ENCODE measurements around the gene L3MBTL4. TPM values are rescaled to one million over a fixed set of nuclear protein-coding genes. Genes with fewer than 3 reads are reported as not detected.

The L3MBTL4 gene
- total RNA-seq, 1 donor from 2014 or later, result 0.59 TPM

DNA sequence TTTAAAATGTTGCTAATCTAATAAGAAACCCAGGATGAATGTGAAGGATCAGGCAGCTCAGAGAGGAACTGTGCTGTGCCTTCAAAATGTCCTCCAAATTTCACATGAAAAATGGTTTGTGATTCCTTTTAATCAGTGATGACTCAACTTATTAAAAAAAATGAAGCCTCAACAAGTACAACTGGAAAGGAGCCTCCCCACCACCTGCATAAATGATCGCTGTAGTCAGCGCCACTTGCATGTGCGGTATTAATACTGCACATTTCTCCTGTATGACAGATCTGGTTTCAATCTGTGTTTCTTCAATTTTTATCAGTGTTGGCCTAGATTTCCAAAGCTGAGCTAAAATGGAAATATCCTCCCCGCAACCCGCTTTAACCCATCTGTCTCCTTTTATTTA lies 404.4 kb downstream of the L3MBTL4 start:
- DNase-seq (ENCODE audit: extremely low spot score, unreplicated experiment), result no peak

DNA sequence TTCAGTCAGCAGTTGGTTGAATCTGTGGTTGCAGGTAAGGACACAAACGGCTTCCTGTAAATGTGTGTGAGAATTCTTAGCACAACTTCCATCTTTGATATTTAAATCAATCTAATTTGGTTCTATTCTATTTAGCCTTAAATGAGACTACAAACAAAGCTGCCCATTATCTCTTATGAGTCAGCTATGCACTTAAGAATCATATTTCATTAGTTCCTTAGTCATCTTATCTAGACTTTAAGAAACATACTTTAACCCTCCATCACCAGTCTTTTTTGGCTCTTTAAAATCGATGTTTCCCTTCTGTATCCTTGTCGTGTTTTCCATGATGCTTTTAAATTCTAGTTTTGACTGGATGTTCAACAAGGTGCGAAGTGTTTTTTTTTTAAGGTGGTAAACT lies 405.0 kb downstream of the L3MBTL4 start:
- Mint-ChIP-seq H3K27me3 (ENCODE audit: unreplicated experiment) (no peaks in the 10 kb centered on the region), H3K27ac (ENCODE audit: unreplicated experiment) (no peak overlapping the region), H3K4me1 (ENCODE audit: unreplicated experiment) (no peaks in the 10 kb centered on the region), H3K9me3 (ENCODE audit: unreplicated experiment) (no peaks in the 10 kb centered on the region), H3K4me3 (ENCODE audit: unreplicated experiment) (no peak overlapping the region), H3K36me3 (ENCODE audit: unreplicated experiment) (no peaks in the 10 kb centered on the region)
- TF ChIP-seq, protein P1, sequence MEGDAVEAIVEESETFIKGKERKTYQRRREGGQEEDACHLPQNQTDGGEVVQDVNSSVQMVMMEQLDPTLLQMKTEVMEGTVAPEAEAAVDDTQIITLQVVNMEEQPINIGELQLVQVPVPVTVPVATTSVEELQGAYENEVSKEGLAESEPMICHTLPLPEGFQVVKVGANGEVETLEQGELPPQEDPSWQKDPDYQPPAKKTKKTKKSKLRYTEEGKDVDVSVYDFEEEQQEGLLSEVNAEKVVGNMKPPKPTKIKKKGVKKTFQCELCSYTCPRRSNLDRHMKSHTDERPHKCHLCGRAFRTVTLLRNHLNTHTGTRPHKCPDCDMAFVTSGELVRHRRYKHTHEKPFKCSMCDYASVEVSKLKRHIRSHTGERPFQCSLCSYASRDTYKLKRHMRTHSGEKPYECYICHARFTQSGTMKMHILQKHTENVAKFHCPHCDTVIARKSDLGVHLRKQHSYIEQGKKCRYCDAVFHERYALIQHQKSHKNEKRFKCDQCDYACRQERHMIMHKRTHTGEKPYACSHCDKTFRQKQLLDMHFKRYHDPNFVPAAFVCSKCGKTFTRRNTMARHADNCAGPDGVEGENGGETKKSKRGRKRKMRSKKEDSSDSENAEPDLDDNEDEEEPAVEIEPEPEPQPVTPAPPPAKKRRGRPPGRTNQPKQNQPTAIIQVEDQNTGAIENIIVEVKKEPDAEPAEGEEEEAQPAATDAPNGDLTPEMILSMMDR (IDR thresholded peaks at IDR 0.05), result no peak
- DNase-seq (ENCODE audit: extremely low spot score, unreplicated experiment), result no peak

More for the DNA sequence above, 404.4 kb downstream of the L3MBTL4 start:
- H3K27ac Mint-ChIP-seq (ENCODE audit: unreplicated experiment), result no peak overlapping the region
- H3K4me1 Mint-ChIP-seq (ENCODE audit: unreplicated experiment), result no peaks in the 10 kb centered on the region
- no peaks in the 10 kb centered on the region for H3K36me3 Mint-ChIP-seq (ENCODE audit: unreplicated experiment)
- H3K27me3 Mint-ChIP-seq (ENCODE audit: unreplicated experiment), result no peaks in the 10 kb centered on the region
- TF ChIP-seq, protein P1 (IDR thresholded peaks at IDR 0.05), result no peak
- no peaks in the 10 kb centered on the region for H3K9me3 Mint-ChIP-seq (ENCODE audit: unreplicated experiment)
- H3K4me3 Mint-ChIP-seq (ENCODE audit: unreplicated experiment), result no peak overlapping the region

DNA sequence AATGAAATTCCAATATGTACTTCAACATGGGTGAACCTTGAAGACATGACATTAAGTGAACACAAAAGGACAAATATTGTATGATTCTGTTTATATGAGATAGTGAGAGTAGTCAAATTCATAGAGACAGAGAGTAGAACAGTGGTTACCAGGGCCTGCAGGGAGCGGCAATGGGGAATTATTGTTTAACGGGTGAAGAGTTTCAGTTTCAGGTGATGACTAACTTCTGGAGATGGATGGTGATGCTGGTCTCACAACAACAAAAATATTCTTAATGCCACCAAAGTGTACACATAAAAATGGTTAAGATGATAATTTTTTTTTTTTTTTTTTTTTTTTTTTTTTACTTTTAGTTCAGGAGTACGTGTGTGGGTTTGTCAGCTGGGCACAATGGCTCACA lies 410.0 kb downstream of the L3MBTL4 start:
- Mint-ChIP-seq H3K4me3 (ENCODE audit: unreplicated experiment) (no peak overlapping the region), H3K27ac (ENCODE audit: unreplicated experiment) (no peak overlapping the region), H3K4me1 (ENCODE audit: unreplicated experiment) (no peaks in the 10 kb centered on the region), H3K27me3 (ENCODE audit: unreplicated experiment) (no peaks in the 10 kb centered on the region), H3K36me3 (ENCODE audit: unreplicated experiment) (no peaks in the 10 kb centered on the region), H3K9me3 (ENCODE audit: unreplicated experiment) (peaks cover 7% of the 10 kb centered on the region)
- TF ChIP-seq, protein P1 (IDR thresholded peaks at IDR 0.05), result no peak
- DNase-seq (ENCODE audit: extremely low spot score, unreplicated experiment), result no peak

DNA sequence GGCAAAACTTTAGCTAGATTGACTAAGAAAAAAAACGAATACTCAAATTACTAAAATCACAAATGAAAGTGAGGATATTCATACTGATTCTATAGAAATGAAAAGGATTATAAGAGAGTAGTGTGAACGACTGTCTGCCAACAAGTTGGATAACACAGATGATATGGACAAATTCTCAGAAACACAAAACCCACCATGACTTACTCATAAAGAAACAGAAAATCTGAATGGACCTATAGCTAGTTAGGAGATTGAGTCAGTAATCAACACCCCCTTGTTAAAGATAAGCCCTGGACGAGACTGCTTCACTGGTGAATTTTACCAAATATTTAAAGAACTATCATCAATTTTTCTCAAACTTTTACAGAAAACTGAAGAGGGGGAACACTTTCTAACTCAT lies 410.6 kb downstream of the L3MBTL4 start:
- H3K4me3 Mint-ChIP-seq (ENCODE audit: unreplicated experiment), result no peak overlapping the region
- no peaks in the 10 kb centered on the region for H3K27me3 Mint-ChIP-seq (ENCODE audit: unreplicated experiment)
- peaks cover 12% of the 10 kb centered on the region for H3K9me3 Mint-ChIP-seq (ENCODE audit: unreplicated experiment)
- no peaks in the 10 kb centered on the region for H3K36me3 Mint-ChIP-seq (ENCODE audit: unreplicated experiment)
- TF ChIP-seq, protein P1 (IDR thresholded peaks at IDR 0.05), result no peak
- no peaks in the 10 kb centered on the region for H3K4me1 Mint-ChIP-seq (ENCODE audit: unreplicated experiment)
- no peak for DNase-seq (ENCODE audit: extremely low spot score, unreplicated experiment)
- H3K27ac Mint-ChIP-seq (ENCODE audit: unreplicated experiment), result no peak overlapping the region

DNA sequence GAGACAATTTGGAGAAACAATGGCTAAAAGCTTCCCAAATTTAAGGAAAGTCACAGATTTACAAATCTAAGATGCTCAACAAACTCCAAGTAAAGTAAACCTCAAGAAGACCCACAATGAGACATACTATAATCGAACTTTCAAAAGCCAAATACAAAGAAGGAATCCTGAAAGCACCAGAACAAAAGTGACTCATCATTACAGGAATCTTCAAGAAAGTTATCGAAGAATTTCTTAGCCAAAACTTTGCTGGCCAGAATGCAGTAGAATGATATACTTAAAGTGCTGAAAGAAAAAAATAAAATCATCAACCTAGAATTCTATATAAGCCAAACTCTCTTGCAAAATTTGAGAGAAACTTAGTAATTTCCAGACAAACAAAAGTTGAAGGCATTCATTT lies 412.8 kb downstream of the L3MBTL4 start:
- Mint-ChIP-seq H3K9me3 (ENCODE audit: unreplicated experiment) (peaks cover 12% of the 10 kb centered on the region), H3K4me1 (ENCODE audit: unreplicated experiment) (no peaks in the 10 kb centered on the region), H3K36me3 (ENCODE audit: unreplicated experiment) (no peaks in the 10 kb centered on the region), H3K27me3 (ENCODE audit: unreplicated experiment) (no peaks in the 10 kb centered on the region), H3K4me3 (ENCODE audit: unreplicated experiment) (no peak overlapping the region), H3K27ac (ENCODE audit: unreplicated experiment) (no peak overlapping the region)
- no peak for DNase-seq (ENCODE audit: extremely low spot score, unreplicated experiment)
- TF ChIP-seq, protein P1 (IDR thresholded peaks at IDR 0.05), result no peak
